GM21423 (cell line): Measurements from ENCODE around the gene UNKL.

Source experiments
- ATAC-seq: cut with Tn5 transposase; IDR thresholded peaks from one replicate; pipeline ENCODE4 v1.9.1; 2021; ENCODE audit warnings: mild to moderate bottlenecking, moderate library complexity; ENCODE audit not compliant: unreplicated experiment

UNKL gene

DNA sequence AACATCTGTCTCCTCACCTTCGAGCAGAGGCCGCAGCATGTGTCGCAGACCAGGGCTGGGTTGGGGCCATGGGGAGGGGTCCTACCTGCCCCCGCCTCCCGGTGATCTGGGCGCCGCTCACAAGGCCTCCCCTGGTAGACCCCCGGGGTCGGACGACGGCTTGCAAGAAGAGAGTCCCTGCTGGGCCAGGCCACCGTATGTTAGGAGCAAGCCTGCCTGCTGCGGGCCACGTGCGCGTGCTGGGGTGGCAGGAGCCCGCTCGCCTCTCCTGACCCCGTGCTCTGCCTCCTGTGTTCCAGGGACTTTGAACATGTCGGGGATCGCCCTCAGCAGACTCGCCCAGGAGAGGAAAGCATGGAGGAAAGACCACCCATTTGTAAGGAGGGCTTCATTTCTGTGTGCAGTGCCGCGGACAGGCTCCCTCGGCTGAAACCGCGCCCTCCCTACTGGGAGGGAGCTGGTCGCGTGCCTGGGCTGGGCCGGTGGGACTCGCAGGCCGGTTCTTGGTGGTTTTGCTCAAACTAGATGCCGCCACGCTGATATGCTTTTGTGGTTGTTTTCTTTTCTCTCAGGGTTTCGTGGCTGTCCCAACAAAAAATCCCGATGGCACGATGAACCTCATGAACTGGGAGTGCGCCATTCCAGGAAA lies 100.7 kb downstream of the UNKL start:
- ATAC-seq = no peak
